NCI-H82 treated with DMSO at 0.1 percent for 48 hours (cell line): ENCODE data around the gene CSTF1.

Experiments used
- DNase-seq: peaks from one replicate; lab custom pipeline; 2025; ENCODE audit not compliant: unreplicated experiment; lab: John Stamatoyannopoulos, UW

Gene CSTF1

GRCh38 chr20:56392132-56392880 is at the start of gene CSTF1, which contains the start of gene AURKA:
CSTF1 (plus strand) TSS chr20:56392645; CDS start chr20:56395553, 2,908 bp downstream.
AURKA (minus strand) TSS chr20:56392215; CDS start chr20:56388197, 4,018 bp downstream.
- peak; percentile 92 for DNase-seq

- no peak for DNase-seq
Measured at GRCh38 chr20:56342783-56343182, 49.7 kb upstream of the CSTF1 start.

- no peak for DNase-seq
Measured at GRCh38 chr20:56343861-56344381, 48.5 kb upstream of the CSTF1 start.

- no peak for DNase-seq
Measured at GRCh38 chr20:56345911-56346310, 46.5 kb upstream of the CSTF1 start.

GRCh38 chr20:56347628-56348304 is 44.7 kb upstream of the CSTF1 start:
- DNase-seq = no peak

GRCh38 chr20:56348305-56348693 is 44.1 kb upstream of the CSTF1 start:
- DNase-seq = no peak

GRCh38 chr20:56348746-56349145 is 43.7 kb upstream of the CSTF1 start:
- no peak for DNase-seq

- no peak for DNase-seq
Measured at GRCh38 chr20:56350842-56351241, 41.6 kb upstream of the CSTF1 start.

GRCh38 chr20:56352345-56353055 is 39.9 kb upstream of the CSTF1 start:
- DNase-seq = no peak

GRCh38 chr20:56353356-56353755 is 39.1 kb upstream of the CSTF1 start:
- DNase-seq = no peak

- no peak for DNase-seq
Measured at GRCh38 chr20:56358070-56358469, 34.4 kb upstream of the CSTF1 start.

- DNase-seq = peak; percentile 79
Measured at GRCh38 chr20:56358600-56359211, 33.7 kb upstream of the CSTF1 start, which contains the start of gene FAM210B. FAM210B (plus strand) TSS chr20:56358974; CDS start chr20:56359006, 32 bp downstream.

- DNase-seq = no peak
Measured at GRCh38 chr20:56359212-56360132, 33.0 kb upstream of the CSTF1 start.

- DNase-seq = no peak
Measured at GRCh38 chr20:56360133-56360907, 32.1 kb upstream of the CSTF1 start.

GRCh38 chr20:56360908-56361205 is 31.6 kb upstream of the CSTF1 start:
- DNase-seq = no peak

- DNase-seq = no peak
Measured at GRCh38 chr20:56361900-56362299, 30.5 kb upstream of the CSTF1 start.

GRCh38 chr20:56362833-56363413 is 29.5 kb upstream of the CSTF1 start:
- no peak for DNase-seq

GRCh38 chr20:56363491-56363890 is 29.0 kb upstream of the CSTF1 start:
- no peak for DNase-seq
